Liver (tissue), 9 donors: ENCODE results near the gene ANO10. TPM values are rescaled to one million over a fixed set of nuclear protein-coding genes. Genes with fewer than 3 reads are reported as not detected.

Experiments
- DNase-seq: peaks from one replicate; pipeline ENCODE4 v3.0.0-alpha.2; 2017; ENCODE audit warnings: low spot score
- H3K27ac ChIP-seq, 2 donors: one replicate each; pipeline ENCODE4 v1.7.0; 2013; ENCODE audit warnings: inconsistent platforms in 2 of 2, low read length in 2 of 2, control low read depth in 1 of 2, low read depth in 1 of 2, mild to moderate bottlenecking in 1 of 2
- H3K27me3 ChIP-seq, 4 donors: one replicate each; pipeline versions ENCODE4 v1.6.1 to v1.7.0; 2013; ENCODE audit warnings: low read length in 3 of 4, inconsistent platforms in 1 of 4, mild to moderate bottlenecking in 1 of 4, moderate library complexity in 1 of 4; ENCODE audit not compliant: control insufficient read depth in 4 of 4, insufficient read depth in 4 of 4
- H3K36me3 ChIP-seq, 4 donors: one replicate each; pipeline versions ENCODE4 v1.6.1 to v1.7.0; 2013; ENCODE audit warnings: low read length in 3 of 4, mild to moderate bottlenecking in 3 of 4, low read depth in 1 of 4, moderate library complexity in 1 of 4; ENCODE audit not compliant: control insufficient read depth in 4 of 4, insufficient read depth in 3 of 4
- H3K4me1 ChIP-seq, 4 donors: one replicate each; pipeline versions ENCODE4 v1.6.1 to v1.7.0; 2013; ENCODE audit warnings: low read length in 3 of 4, mild to moderate bottlenecking in 3 of 4, moderate library complexity in 1 of 4; ENCODE audit not compliant: control insufficient read depth in 4 of 4, insufficient read depth in 4 of 4
- H3K4me3 ChIP-seq, 3 donors: one replicate each; pipeline versions ENCODE4 v1.6.1 to v1.7.0; 2013; ENCODE audit warnings: low read length in 3 of 3, control low read depth in 1 of 3, low read depth in 1 of 3, mild to moderate bottlenecking in 1 of 3
- H3K9ac ChIP-seq, 2 donors: one replicate each; pipeline ENCODE4 v1.7.0; 2013; ENCODE audit warnings: low read length in 2 of 2, mild to moderate bottlenecking in 2 of 2, moderate library complexity in 2 of 2, control low read depth in 1 of 2, low read depth in 1 of 2
- H3K9me3 ChIP-seq, 4 donors: one replicate each; pipeline versions ENCODE4 v1.6.1 to v1.7.0; 2013; ENCODE audit warnings: low read length in 3 of 4; ENCODE audit not compliant: control insufficient read depth in 4 of 4
- EGR1 ChIP-seq, 2 donors: IDR thresholded peaks; 2 replicates each; pipeline ENCODE4 v1.6.1; 2016 to 2018; ENCODE audit warnings: antibody characterized with exemption in 2 of 2, low read depth in 2 of 2
- FOXA2 ChIP-seq: IDR thresholded peaks from 2 replicates; pipeline ENCODE4 v1.6.1; 2016; ENCODE audit warnings: antibody characterized with exemption
- GABPA ChIP-seq, 2 donors: IDR thresholded peaks in 1 of 2; conservative IDR thresholded peaks in 1 of 2; 2 replicates each; pipeline ENCODE4 v1.6.1; 2016; ENCODE audit warnings: antibody characterized with exemption in 2 of 2, mild to moderate bottlenecking in 1 of 2, moderate library complexity in 1 of 2
- HNF4A ChIP-seq, 2 donors: conservative IDR thresholded peaks; 2 replicates each; pipeline ENCODE4 v1.6.1; 2016; ENCODE audit warnings: antibody characterized with exemption in 2 of 2, mild to moderate bottlenecking in 2 of 2
- JUND ChIP-seq, 2 donors: IDR thresholded peaks; 2 replicates each; pipeline ENCODE4 v1.6.1; 2016; ENCODE audit warnings: antibody characterized with exemption in 2 of 2
- NR2F2 ChIP-seq: IDR thresholded peaks from 2 replicates; pipeline ENCODE4 v1.6.1; 2016; ENCODE audit warnings: antibody characterized with exemption
- RAD21 ChIP-seq, 2 donors: IDR thresholded peaks; 2 replicates each; pipeline ENCODE4 v1.6.1; 2016; ENCODE audit warnings: antibody characterized with exemption in 2 of 2, mild to moderate bottlenecking in 2 of 2
- RXRA ChIP-seq, 2 donors: IDR thresholded peaks; 2 replicates each; pipeline ENCODE4 v1.6.1; 2017 to 2018; ENCODE audit warnings: antibody characterized with exemption in 2 of 2, mild to moderate bottlenecking in 1 of 2
- SP1 ChIP-seq: IDR thresholded peaks from 2 replicates; pipeline ENCODE4 v1.6.1; 2018; ENCODE audit warnings: antibody characterized with exemption, mild to moderate bottlenecking
- TAF1 ChIP-seq: conservative IDR thresholded peaks from 2 replicates; pipeline ENCODE4 v1.6.1; 2016; ENCODE audit warnings: antibody characterized with exemption, mild to moderate bottlenecking
- YY1 ChIP-seq: IDR thresholded peaks from 2 replicates; pipeline ENCODE4 v1.6.1; 2016; ENCODE audit warnings: antibody characterized with exemption, mild to moderate bottlenecking
- WGBS: extraction: QIAGEN DNeasy Blood & Tissue Kit; methylation state at CpG from one replicate; pipeline ENCODE4 v1.1.7; 2013; 5-methylcytosine and 5-hydroxymethylcytosine counted together
- polyA plus RNA-seq, 2 donors: library from polyadenylated mRNA; stranded (reverse) in 1 of 2; unstranded in 1 of 2; fragments of 200-250 nt in 1 of 2; fragments of >200 nt in 1 of 2; fragmentation: Nextera tagmentation in 1 of 2; extraction: Ambion mirVana in 1 of 2; gene quantifications; one replicate each; pipeline versions ENCODE4 v1.2.1 to v1.2.3, GENCODE V29; 2013 to 2015
- total RNA-seq, 2 donors: library from RNA; depleted of rRNA; stranded (reverse); fragments of >200 nt; gene quantifications; one replicate each; pipeline ENCODE4 v1.2.3, GENCODE V29; 2014
- TF ChIP-seq, protein P1 (sequence below): IDR thresholded peaks from 2 replicates; pipeline ENCODE4 v1.6.1; 2016; ENCODE audit warnings: antibody characterized with exemption
- TF ChIP-seq, protein P2 (sequence below): fragments of 150-350 bp; IDR thresholded peaks from 2 replicates; pipeline ENCODE4 v1.5.1; 2017; ENCODE audit warnings: improper control_type of control experiment, low read depth, low read length; ENCODE audit not compliant: missing input control
- TF ChIP-seq, protein P3 (sequence below): IDR thresholded peaks from 2 replicates; pipeline ENCODE4 v1.6.1; 2016; ENCODE audit warnings: antibody characterized with exemption, mild to moderate bottlenecking
- TF ChIP-seq, protein P4 (sequence below): IDR thresholded peaks from 2 replicates; pipeline ENCODE4 v1.6.1; 2016; ENCODE audit warnings: antibody characterized with exemption
- TF ChIP-seq, protein P5 (sequence below): IDR thresholded peaks from 2 replicates; pipeline ENCODE4 v1.6.1; 2016; ENCODE audit warnings: antibody characterized with exemption
- donor health status: healthy.
- donor health status: healthy.
- donor health status: healthy.
- donor health status: healthy.
- donor health status: healthy.

Gene ANO10
- total and polyA plus RNA-seq, 4 donors = 5.6 to 8.7 (median 6.8) TPM

DNA sequence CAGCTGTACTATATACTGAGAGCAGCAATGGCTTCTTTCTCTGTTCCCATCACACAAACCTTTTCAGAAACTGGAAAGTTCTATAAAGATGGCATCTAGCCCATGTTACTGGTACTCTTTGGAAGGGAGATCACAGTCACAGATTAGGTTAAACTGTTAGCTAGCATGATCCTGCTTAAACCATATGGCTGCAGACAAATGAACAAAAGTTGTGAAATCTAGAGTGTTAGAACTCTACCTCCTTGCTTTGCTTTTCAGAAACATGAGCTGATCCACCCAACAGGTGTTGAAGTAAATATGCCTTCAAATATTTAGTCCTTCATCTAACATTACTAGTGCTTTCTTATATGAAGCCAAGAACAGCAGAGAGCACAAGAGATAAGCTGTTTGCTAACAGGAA lies 232.9 kb downstream of the ANO10 start:
- TF ChIP-seq FOXA2 (no peak), RAD21 (IDR thresholded peaks at IDR 0.05) (no peak), YY1 (peak; percentile 34), NR2F2 (no peak), HNF4A (conservative IDR thresholded peaks at IDR 0.05) (no peak), EGR1 (IDR thresholded peaks at IDR 0.05; ENCODE audit: low read depth in 2 of 2) (no peak), GABPA (IDR thresholded peaks at IDR 0.05 in 1 of 2, conservative IDR thresholded peaks at IDR 0.05 in 1 of 2) (no peak), TAF1 (no peak)
- TF ChIP-seq, protein P1, sequence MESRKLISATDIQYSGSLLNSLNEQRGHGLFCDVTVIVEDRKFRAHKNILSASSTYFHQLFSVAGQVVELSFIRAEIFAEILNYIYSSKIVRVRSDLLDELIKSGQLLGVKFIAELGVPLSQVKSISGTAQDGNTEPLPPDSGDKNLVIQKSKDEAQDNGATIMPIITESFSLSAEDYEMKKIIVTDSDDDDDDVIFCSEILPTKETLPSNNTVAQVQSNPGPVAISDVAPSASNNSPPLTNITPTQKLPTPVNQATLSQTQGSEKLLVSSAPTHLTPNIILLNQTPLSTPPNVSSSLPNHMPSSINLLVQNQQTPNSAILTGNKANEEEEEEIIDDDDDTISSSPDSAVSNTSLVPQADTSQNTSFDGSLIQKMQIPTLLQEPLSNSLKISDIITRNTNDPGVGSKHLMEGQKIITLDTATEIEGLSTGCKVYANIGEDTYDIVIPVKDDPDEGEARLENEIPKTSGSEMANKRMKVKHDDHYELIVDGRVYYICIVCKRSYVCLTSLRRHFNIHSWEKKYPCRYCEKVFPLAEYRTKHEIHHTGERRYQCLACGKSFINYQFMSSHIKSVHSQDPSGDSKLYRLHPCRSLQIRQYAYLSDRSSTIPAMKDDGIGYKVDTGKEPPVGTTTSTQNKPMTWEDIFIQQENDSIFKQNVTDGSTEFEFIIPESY = peak; percentile 9
- TF ChIP-seq, protein P2, sequence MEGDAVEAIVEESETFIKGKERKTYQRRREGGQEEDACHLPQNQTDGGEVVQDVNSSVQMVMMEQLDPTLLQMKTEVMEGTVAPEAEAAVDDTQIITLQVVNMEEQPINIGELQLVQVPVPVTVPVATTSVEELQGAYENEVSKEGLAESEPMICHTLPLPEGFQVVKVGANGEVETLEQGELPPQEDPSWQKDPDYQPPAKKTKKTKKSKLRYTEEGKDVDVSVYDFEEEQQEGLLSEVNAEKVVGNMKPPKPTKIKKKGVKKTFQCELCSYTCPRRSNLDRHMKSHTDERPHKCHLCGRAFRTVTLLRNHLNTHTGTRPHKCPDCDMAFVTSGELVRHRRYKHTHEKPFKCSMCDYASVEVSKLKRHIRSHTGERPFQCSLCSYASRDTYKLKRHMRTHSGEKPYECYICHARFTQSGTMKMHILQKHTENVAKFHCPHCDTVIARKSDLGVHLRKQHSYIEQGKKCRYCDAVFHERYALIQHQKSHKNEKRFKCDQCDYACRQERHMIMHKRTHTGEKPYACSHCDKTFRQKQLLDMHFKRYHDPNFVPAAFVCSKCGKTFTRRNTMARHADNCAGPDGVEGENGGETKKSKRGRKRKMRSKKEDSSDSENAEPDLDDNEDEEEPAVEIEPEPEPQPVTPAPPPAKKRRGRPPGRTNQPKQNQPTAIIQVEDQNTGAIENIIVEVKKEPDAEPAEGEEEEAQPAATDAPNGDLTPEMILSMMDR = no peak
- no peak for DNase-seq
- Histone ChIP-seq H3K4me1 (peaks cover 6 to 19% (median 12%) of the 10 kb centered on the region in 4 donors), H3K9ac (peak overlapping the region in 1 of 2 donors; percentile 8), H3K36me3 (no peaks in the 10 kb centered on the region), H3K27ac (peak overlapping the region; percentile 62 to 88), H3K4me3 (peak overlapping the region in 1 of 3 donors; percentile 2), H3K27me3 (no peaks in the 10 kb centered on the region), H3K9me3 (no peaks in the 10 kb centered on the region)

DNA sequence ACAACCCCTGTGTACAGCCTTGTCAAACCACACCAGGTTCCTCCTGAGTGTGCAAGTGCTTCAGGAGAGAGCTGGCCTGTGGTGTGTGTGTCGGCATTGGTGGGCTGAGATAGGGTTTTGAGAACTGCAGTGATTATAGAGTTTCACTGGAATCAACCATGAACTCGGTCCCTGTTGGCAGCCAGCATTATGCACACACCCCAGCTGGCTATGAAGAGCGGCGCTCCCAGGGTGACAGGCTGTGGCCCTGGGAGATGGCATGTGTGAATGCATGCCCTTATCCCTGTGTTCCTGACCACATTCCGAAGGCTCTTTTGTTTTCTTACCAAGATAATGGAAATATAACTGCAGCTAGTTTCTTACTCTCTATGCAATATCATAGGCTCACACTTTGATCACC lies 233.6 kb downstream of the ANO10 start:
- Histone ChIP-seq H3K9me3 (no peaks in the 10 kb centered on the region), H3K27me3 (no peaks in the 10 kb centered on the region), H3K4me3 (no peak overlapping the region), H3K36me3 (no peaks in the 10 kb centered on the region), H3K9ac (no peak overlapping the region), H3K4me1 (peaks cover 6 to 19% (median 12%) of the 10 kb centered on the region in 4 donors), H3K27ac (peak overlapping the region in 1 of 2 donors; percentile 36)
- 85% methylated on average over 5 of the region's 5 CpGs for WGBS
- no peak for DNase-seq
- TF ChIP-seq HNF4A (conservative IDR thresholded peaks at IDR 0.05) (no peak), GABPA (IDR thresholded peaks at IDR 0.05 in 1 of 2, conservative IDR thresholded peaks at IDR 0.05 in 1 of 2) (no peak), SP1 (no peak), TAF1 (no peak), NR2F2 (no peak), RXRA (IDR thresholded peaks at IDR 0.05) (no peak), JUND (IDR thresholded peaks at IDR 0.05) (no peak)
- TF ChIP-seq, protein P3, sequence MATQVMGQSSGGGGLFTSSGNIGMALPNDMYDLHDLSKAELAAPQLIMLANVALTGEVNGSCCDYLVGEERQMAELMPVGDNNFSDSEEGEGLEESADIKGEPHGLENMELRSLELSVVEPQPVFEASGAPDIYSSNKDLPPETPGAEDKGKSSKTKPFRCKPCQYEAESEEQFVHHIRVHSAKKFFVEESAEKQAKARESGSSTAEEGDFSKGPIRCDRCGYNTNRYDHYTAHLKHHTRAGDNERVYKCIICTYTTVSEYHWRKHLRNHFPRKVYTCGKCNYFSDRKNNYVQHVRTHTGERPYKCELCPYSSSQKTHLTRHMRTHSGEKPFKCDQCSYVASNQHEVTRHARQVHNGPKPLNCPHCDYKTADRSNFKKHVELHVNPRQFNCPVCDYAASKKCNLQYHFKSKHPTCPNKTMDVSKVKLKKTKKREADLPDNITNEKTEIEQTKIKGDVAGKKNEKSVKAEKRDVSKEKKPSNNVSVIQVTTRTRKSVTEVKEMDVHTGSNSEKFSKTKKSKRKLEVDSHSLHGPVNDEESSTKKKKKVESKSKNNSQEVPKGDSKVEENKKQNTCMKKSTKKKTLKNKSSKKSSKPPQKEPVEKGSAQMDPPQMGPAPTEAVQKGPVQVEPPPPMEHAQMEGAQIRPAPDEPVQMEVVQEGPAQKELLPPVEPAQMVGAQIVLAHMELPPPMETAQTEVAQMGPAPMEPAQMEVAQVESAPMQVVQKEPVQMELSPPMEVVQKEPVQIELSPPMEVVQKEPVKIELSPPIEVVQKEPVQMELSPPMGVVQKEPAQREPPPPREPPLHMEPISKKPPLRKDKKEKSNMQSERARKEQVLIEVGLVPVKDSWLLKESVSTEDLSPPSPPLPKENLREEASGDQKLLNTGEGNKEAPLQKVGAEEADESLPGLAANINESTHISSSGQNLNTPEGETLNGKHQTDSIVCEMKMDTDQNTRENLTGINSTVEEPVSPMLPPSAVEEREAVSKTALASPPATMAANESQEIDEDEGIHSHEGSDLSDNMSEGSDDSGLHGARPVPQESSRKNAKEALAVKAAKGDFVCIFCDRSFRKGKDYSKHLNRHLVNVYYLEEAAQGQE = no peak
- TF ChIP-seq, protein P1 = no peak
- TF ChIP-seq, protein P4, sequence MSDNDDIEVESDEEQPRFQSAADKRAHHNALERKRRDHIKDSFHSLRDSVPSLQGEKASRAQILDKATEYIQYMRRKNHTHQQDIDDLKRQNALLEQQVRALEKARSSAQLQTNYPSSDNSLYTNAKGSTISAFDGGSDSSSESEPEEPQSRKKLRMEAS = no peak
- TF ChIP-seq, protein P5, sequence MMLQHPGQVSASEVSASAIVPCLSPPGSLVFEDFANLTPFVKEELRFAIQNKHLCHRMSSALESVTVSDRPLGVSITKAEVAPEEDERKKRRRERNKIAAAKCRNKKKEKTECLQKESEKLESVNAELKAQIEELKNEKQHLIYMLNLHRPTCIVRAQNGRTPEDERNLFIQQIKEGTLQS = no peak
